ENCODE data around the gene SCG5.

SCG5 gene

DNA sequence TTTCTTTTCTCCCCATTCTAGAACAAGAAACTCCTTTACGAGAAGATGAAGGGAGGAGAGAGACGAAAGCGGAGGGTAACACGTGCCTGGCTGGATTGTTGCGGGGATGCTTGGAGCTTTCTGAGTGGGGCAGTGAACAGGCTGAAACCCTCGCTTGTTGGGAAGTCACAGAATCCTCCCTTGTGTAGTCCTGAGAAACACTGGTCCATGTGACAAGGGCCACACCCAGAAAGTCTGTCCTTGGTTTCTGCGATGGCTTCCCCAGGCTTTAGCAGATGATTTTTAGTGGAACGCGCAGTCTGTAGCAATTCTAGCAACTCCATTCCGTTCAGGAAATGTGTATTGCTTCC lies 50.2 kb downstream of the SCG5 start:
- no peak for DNase-seq (ENCODE audit: low read depth)

DNA sequence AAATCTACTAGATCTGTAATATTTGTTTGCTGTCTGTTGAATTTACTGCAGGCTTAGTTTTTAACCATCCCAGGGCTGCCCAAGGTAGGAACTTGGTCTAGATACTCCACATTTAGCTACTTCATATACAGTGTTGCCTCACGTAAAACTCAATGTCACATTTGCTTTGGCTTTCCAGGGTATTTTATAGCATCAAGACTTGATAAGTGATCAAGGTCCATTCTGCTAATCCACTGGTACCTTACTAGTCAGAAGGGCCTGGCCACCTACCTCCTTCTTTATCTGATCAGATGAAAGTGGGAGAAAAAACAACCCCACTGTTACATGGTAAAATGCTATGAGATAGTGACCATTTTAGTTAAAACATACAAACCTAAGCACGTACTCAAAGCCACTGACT lies 50.8 kb downstream of the SCG5 start:
- DNase-seq (ENCODE audit: low read depth), result no peak

DNA sequence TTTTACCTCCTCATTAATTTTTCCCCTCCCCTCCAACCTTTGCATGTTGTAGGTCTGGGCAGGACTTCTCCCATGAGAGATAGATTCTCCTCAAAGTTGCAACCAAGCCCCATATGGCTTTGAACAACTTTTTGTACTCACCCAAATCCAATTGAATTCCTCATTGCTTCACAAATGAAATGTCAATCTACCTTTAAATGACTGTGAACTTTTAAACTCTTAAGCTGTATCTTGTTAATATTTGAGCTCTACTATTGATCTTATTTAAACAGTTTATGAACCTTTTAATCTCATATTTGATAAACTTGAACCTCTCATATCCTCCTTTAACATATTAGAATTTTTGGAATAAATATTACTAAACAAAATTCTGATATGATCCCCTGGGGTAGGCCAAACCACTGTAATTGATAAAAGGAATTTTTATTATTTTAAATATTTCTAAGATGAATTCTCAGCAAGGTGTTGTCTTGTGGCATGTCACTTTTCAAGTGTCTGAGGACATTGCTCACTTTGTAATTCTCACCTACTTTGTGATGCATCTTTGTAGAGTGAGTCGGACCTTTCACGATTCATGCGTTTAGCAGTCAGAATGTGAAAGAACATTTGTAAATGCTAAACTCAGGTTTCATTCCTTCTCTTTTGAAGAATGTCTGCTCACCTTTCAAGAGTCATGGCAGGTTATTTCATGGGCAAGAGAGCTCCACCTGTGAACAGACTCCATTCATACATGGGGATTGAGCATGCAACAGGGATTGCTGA lies 52.9 kb downstream of the SCG5 start:
- DNase-seq (ENCODE audit: low read depth), result no peak

DNA sequence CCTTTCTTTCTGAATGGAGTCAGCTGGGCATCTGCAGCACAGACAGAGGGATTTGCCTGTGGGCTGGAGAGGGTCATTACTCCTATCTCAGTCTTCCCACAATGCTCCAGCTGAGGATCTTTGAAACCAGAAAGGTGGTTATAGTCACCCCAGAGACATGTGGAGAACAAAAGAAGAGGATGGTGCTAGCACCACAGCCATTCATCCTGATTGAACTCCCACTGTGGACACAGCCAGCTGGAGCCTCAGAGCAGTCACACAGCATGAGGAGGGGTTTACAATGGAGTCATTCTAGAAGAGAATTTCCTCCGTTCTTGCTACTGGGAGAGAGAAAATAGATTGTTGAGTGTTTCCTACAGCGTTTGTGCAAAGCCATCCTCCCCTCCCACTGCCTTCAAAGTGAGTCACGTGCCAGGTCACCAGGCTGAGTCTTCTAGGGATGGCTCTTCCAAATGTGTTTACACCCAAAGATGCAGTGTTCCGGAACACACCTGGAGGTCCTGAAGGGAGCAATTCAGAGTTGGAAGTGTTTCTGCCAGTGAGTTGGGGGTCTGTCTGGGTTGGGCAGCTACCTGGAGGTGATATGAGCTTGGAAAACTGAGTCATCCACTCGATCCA lies 57.4 kb downstream of the SCG5 start:
- no peak for DNase-seq (ENCODE audit: low read depth)

DNA sequence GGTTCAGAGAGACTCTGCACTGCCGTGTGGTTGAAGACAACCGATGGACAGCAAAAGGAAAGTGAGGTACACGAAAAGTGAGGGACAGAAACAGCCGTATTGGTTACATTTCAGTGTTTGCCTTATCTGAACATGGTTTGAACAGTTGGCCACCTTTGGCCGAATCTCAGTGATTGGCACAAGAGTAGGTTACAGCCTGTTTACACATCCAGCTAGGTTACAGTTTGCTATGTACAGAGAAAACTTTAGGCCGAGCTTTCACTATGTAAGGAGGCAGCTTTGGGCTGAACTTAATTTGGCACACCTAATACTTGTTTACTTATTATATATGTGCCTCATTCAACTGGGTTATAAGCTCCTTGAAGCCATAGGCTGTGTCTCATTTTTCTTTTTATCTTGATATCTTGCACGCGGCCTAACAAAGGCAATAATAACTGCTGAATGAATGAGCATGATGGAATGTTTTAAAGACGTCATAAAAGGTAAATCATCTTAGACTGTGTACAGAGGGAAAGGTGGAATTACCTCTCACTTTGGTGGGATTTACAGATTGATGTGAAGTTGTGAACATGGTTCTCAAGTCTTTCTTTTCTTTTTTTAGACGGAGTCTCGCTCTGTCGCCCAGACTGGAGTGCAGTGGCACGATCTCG lies 59.1 kb downstream of the SCG5 start:
- DNase-seq (ENCODE audit: low read depth), result no peak

DNA sequence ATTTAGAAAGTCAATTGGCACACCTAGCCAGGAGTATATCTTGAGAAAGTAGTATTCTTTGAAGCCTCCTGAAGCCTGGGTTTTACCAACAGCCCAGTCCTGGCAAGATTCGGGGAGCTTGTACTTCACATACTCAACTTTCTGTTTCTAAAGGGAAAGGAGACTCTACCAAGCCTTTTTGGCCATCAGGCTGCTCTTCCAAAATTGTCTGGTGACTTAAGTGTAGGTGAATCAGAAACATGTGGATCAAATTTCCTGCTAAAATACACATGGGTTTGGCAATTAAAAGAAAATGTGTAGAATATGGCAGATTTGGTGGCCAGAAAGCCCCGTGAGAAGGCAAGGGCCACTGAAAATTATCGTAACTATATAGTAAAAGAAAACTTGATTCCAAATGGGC lies 60.4 kb downstream of the SCG5 start:
- DNase-seq (ENCODE audit: low read depth), result no peak

DNA sequence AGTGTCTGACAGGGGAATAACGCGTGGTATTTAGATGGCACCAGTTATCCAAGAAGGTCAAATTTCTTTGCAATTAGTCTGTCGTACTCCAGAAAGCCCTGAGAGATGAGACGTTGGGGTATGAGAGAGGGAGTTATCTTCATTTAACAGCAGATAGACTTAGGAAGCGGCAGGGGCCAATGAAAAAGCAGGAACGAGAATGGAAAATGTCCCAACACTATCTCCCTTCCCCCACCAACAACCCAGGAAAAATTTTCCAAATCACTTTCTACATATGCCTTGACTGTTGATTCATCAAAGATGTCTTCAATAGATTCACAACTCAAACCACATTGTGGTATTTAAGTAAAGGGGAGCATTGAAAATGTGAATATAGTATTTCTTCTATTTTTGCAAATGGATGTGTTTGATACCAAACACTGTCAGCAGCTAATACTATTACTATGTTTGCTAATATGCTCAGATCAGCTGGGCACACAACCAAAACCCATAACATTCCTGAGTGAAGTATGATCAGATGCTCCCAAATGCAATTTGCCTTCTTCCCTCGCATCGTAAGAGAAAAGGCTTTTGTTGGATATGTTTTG lies 63.0 kb downstream of the SCG5 start:
- DNase-seq (ENCODE audit: low read depth), result no peak

DNA sequence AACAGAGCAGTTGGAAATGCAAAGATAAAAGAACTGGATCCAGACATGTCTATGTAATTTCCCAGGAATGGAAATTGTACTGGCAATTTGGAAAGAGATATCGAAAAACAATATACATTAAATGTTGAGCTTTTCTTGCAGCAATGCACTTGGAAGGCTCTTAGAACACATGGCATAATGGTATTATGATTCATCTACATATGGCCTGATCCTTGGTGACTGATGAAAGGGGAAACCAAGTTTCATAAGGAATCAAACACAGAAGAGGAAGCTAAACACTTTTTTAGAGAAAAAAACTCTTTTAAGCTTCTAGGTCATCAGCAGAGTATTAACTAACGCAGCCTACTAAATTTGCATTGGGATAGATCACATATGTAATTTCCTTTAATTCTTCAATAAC lies 63.9 kb downstream of the SCG5 start:
- DNase-seq (ENCODE audit: low read depth), result no peak

DNA sequence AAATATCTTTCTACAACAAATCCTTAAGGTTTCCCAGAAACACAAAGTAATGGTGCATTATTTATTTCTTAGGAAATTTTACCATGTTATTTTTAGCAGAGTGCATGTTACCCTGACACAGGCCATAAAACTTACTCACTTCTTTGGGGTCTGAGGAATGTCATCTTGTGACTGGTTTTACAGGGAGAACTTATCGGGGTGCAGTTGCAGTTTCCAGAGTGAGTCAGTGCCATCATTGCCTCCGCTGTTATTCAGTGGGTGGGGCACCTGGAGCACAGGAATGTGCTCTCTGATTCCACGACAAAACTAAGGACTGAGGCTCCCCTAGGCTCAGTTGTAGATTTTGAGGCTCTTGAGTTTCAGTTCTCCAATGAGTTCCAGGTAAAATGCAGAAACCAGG lies 65.2 kb downstream of the SCG5 start:
- DNase-seq (ENCODE audit: low read depth), result no peak

DNA sequence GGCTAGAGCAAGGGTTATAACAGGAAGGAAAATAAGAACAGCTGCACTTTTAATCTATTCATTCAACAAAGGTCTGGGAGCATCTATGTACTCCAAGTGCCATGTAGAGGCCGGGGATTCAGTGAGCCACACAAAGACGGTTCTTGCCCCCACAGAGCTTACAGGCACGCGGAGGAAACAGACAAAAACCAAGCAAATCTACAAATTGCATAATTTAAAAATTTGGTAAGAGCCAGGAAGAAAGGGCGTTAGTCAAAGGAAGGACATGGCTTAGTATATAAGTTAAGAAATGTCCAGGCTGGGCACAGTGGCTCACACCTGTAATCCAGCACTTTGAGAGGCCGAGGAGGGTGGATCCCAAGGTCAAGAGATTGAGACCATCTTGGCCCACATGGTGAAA lies 65.9 kb downstream of the SCG5 start:
- DNase-seq (ENCODE audit: low read depth), result no peak

DNA sequence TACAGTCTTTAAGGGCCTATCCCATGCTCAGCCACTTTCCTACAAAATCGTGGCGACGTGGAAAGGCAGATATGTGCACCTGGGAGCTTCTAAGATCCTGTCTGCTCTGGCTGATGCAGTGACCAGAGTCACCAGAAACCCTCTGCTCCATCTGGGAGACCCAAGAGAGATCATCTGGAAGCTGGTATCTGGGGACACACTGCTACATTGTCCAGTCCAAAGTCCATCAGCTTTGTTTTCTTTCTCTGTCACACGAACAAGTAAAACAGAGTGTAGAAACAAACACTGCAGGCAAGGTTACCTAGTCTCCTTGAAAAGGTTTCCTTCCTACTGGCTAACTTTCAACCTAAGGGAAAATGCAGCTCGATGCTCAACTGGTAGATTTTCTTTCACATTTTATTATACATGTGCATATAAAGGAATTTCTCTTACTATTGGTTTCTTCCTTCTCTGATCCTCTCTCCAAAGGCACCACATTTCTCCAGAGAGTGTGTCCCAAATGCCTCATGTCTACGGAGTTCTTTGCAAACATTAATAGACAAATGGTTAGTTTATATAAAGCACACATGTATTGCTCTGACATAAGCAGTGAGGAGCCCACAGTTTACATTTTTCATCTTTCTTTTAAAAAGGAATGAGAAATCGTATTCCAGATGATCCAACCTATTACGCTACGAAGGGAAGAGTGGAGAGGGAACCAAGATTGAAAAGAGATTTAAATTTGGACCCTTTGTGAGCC lies 68.0 kb downstream of the SCG5 start:
- no peak for DNase-seq (ENCODE audit: low read depth)

DNA sequence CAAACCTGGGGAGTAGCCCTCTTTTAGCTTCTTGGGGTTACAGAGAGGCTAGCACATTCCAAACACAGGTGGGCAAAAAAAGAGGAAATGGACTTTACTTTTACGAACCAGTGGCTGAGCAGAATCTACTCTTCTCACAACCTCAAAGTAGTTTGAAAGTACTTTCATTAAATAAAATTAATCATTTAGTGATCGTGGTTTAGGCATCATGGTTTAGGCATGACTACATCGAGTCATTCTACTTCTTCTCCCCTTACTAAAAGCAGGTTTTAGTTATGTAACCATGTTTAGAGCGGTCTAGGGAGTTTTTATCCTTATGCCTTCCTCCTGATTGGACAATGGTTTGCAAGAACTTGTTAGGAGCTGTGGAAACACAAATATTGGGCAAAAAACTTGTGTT lies 73.8 kb downstream of the SCG5 start:
- no peak for DNase-seq (ENCODE audit: low read depth)

DNA sequence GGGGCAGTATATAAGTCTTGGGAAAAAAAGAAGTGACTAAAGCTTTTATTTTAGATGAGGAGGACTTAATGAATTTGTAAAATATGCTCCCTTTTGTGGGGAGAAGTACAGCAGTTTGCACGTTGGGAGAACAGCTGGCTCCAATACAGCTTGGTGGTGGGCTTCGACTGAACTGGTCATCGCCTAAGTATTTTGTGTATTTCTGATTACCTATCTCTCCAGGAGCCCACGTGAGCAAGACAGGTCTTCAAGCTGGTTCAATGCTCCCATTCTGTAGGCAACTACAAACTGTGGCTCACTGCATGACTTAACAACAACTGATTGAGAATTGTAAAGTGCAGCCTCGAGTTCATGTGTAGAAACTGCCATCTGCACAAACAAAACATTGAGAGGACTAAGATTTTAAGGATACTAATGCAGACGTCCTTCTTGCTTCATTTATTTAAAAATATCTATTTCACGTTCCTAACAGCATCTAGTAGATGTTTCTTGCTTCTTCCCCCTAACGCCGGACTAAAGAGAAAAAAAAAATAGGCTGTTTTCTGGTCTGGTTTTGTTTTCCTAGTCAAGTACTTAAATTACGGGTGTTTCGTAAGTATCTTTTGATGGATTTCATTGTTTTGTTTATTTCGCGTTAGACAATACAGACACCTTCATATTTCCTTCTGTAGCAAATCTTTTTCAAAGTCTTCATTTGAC lies 74.9 kb downstream of the SCG5 start:
- no peak for DNase-seq (ENCODE audit: low read depth)

DNA sequence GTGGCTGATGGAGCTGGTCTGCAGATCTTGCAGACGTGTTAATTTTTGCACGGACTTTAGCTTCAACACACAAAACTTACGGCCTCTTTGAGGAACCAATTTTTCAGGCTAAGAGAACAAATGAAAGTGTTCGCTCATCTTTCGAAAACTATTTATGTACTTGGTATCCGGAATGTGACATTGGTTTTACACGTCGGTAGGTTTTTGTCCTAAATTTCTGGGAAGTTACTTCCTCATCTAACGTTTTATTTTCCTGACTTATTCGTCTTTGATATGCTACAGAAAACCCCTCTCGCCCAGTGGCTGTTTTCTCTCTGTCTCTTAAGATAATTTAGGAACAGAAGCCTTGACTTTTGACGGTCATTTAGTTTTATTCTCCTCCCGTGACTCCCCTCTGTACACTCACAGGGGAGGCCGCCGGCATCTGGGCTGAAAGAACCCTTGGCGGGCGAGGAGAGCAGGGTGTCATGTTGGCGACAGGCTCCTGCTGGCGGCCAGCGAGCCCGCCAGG lies 75.5 kb downstream of the SCG5 start:
- no peak for DNase-seq (ENCODE audit: low read depth)

DNA sequence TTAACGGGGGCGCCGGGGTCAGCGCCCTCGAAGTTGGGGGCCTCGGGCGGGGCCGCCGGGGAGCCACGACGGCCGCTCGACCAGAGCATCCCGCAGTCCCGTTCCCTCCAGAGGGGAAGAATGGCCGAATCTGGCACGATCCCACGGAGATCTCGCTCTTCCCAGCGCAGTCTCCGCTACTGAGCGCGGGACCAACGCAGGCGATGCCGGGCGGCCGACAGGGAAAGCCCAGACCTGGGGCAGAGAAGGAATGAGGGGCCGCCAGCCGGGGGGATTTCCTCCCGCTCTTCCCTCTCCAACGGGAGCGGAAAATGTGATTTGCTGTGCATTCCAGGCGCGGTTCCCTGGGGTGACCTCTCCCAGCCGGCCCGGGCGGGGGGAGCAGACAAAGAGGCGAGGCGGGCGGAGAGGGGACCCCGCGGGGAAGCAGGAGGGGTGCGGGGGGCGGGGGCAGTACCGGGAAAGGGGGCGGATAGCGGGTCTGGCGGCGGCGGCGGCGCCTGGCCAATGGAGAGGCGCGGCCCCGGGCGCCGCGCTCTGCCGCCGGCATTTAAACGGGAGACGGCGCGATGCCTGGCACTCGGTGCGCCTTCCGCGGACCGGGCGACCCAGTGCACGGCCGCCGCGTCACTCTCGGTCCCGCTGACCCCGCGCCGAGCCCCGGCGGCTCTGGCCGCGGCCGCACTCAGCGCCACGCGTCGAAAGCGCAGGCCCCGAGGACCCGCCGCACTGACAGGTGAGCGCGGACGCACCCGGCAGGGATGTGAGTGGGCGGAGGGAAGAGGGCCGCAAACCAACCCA lies 76.1 kb downstream of the SCG5 start, which contains the start of gene GREM1:
TSS of gene GREM1 (plus strand) at position 579 of the 801 bp plus-strand sequence. CDS start 12,687 bp downstream, outside the sequence.
- no peak for DNase-seq (ENCODE audit: low read depth)

DNA sequence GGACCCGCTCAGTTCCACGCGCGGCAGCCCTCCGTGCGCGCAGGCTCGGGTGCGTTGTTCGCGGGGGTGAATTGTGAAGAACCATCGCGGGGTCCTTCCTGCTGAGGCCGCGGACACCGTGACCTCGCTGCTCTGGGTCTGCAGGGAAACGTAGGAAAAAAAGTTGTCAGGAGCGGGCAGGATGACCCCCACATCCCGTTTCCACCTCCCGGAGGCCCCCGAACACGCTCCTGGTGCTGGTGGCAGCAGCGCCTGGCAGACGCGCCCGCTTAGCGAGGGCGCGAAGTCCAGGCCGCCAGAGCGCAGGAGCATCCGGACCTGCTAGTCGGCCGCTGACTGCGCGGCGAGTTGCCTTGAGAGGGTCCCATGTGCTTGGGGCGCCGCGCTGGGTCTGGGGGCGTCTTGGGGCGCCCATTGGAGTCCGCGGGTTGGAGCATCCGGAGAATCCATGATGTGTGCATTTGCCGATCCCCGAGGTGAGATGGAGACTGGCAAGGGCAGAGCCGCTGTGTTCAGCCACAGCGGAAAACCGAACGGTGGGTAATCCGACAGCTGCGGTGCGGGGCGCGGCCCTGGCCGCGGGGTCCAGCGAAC lies 76.8 kb downstream of the SCG5 start:
- no peak for DNase-seq (ENCODE audit: low read depth)

DNA sequence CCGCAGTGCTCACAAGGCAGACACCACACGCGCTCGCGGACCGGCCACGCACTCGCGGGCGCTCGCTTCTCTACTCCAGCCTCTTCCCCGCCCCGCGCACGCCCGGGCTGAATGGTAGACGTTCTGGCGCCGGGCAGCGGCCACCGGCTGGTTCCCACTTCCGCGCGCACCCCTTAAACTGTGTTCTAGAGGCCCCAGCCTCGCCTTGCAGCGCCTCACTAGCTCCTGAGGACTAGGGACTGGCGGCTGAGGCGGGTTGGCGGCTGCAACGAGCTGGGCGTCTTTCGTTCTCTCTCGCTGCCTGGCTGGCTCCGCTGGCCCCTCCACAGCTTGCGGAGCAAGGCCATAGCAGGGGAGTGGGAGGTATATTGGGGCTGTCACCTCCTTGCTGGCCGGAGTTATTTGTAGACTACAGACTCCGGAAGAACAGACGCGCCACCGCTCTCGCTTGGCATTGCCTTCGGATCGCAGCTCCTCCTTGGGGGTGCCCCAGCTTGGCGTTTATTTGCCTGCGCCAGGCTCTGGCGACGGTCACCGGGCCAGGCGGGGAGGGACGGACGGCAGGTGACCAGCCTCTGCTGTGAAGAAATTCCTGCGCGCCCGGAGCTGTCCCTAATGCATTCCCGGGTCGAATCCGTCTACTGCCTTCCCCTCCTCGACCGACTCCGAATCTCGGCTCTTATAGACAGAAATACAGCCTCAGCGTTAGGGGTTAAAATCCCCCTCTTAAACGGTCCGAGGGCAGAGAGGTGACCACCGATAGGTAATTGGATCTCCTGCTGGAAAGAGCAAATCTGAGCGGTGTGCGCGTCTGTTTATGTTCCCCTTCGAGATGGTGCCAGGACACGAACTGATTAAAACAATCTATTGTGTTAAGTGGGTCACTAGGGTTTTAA lies 77.6 kb downstream of the SCG5 start:
- no peak for DNase-seq (ENCODE audit: low read depth)

DNA sequence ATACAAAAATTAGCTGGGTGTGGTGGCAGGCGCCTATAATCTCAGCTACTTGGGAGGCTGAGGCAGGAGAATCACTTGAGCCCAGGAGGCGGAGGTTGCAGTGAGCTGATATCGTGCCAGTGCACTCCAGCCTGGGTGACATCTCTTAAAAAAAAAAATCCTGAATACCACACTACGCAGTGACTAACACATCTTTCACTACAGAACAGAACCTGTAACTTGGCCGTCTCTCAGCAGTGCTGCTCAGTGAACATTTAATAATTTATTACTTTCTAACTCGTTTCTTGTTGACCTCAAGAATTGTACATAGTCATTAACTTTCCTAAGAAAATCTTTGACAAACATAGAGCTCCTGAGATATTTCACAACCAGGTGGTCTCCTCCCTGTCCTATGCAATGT lies 80.1 kb downstream of the SCG5 start:
- no peak for DNase-seq (ENCODE audit: low read depth)

DNA sequence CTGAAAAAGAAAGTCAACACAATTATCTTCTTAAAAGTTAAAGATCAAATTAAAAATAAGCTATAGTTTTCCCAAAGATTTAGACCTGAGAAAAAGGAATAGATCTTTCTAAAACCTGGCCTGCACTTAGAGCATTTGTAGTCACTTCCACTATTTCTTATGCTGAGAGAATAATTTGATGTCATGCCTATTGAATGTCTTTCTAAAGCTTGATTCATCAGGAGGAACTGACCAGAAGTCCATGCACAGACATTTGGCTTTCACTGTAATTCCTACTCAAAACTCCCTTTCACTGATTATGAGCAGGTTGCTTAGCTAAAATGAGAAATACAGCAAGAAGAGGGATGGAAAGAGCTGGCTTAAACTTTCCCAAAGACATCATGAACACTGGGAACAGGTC lies 80.6 kb downstream of the SCG5 start:
- DNase-seq (ENCODE audit: low read depth), result no peak

All from activated T-cell treated with anti-CD3 and anti-CD28 coated beads for 24 hours (primary cell).